GM06990 (cell line): ENCODE data around the gene SLC2A13.

Source experiments
- DNase-seq: peaks from one replicate; pipeline ENCODE4 v3.0.0-alpha.2; 2011; ENCODE audit not compliant: insufficient read length; ENCODE audit errors: extremely low read depth
- H3K27me3 ChIP-seq: replicated peaks from 2 replicates; pipeline ENCODE4 v1.6.0; 2011; ENCODE audit warnings: low read length; ENCODE audit not compliant: control insufficient read depth, insufficient read depth
- H3K36me3 ChIP-seq: 2 replicates; pipeline ENCODE4 v1.5.1; 2011; ENCODE audit warnings: low read length; ENCODE audit not compliant: control insufficient read depth, insufficient read depth
- H3K4me3 ChIP-seq: replicated peaks from 2 replicates; pipeline ENCODE4 v1.5.1; 2011; ENCODE audit warnings: low read depth, mild to moderate bottlenecking, control low read depth, low read length
- TF ChIP-seq, protein P1 (sequence below): IDR thresholded peaks from 2 replicates; pipeline ENCODE4 v1.5.1; 2011; ENCODE audit warnings: low read length, control low read depth, mild to moderate bottlenecking, inconsistent platforms; ENCODE audit not compliant: insufficient read depth, poor library complexity, severe bottlenecking

SLC2A13 gene

GRCh38 chr12:40010899-40011774 lies 94.7 kb downstream of the SLC2A13 start:
- TF ChIP-seq, protein P1, sequence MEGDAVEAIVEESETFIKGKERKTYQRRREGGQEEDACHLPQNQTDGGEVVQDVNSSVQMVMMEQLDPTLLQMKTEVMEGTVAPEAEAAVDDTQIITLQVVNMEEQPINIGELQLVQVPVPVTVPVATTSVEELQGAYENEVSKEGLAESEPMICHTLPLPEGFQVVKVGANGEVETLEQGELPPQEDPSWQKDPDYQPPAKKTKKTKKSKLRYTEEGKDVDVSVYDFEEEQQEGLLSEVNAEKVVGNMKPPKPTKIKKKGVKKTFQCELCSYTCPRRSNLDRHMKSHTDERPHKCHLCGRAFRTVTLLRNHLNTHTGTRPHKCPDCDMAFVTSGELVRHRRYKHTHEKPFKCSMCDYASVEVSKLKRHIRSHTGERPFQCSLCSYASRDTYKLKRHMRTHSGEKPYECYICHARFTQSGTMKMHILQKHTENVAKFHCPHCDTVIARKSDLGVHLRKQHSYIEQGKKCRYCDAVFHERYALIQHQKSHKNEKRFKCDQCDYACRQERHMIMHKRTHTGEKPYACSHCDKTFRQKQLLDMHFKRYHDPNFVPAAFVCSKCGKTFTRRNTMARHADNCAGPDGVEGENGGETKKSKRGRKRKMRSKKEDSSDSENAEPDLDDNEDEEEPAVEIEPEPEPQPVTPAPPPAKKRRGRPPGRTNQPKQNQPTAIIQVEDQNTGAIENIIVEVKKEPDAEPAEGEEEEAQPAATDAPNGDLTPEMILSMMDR = peak; percentile 83
- Histone ChIP-seq H3K4me3 (peak overlapping the region; percentile 34), H3K36me3 (no peaks in the 10 kb centered on the region), H3K27me3 (no peaks in the 10 kb centered on the region)
- DNase-seq = no peak

DNA sequence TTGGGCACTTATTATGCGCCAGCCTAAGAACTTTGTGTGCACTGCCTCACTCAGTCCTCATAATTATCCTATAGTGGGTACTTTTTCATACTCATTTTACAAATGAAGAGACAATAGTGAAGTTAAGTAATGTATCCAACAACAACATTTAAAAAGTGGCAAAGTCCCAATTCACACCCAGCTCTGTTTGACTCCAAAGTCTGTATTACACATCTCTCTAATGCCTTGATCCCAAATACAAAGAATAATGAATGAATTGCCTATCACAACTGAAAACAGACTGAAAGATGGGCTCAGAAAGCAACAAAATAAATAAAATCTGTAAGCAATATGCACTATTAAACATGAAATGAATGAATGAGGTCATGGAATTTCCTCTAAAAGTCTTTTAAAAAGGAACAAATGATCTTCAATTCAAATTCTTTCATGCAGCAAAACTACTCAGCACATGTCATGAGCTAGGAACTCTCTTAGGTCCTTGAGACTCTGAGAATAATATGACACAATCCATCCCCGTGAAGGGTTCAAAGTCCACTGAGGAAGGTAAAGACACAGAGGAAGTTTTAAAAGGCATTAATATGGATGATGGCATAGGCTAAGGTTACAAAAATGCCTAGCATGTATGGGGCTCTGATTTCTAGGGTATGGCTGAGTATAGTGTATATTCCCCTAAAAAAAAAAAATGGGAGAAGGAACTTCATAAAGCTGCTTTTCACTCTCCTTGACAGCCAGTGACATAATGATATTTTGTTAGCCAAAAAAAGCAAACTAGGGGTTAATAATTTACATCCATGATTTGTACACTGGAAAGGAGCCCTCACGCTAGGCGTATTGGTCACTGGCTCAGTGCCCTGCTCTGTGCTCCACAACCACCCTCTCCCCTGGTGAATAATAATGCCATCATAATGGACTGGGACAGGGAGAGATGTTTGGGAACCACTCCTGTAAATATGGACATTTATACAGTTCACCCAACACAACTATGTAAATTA lies 103.4 kb downstream of the SLC2A13 start:
- Histone ChIP-seq H3K27me3 (no peaks in the 10 kb centered on the region), H3K36me3 (no peaks in the 10 kb centered on the region), H3K4me3 (no peak overlapping the region)
- no peak for DNase-seq
- TF ChIP-seq, protein P1 = no peak

- DNase-seq = no peak
- Histone ChIP-seq H3K27me3 (no peaks in the 10 kb centered on the region), H3K36me3 (no peaks in the 10 kb centered on the region), H3K4me3 (no peak overlapping the region)
- TF ChIP-seq, protein P1 = no peak
These were observed 104.5 kb downstream of the SLC2A13 start for GRCh38 chr12:40001406-40001805.

GRCh38 chr12:40000884-40001283 lies 105.0 kb downstream of the SLC2A13 start:
- TF ChIP-seq, protein P1 = no peak
- Histone ChIP-seq H3K4me3 (no peak overlapping the region), H3K27me3 (no peaks in the 10 kb centered on the region), H3K36me3 (no peaks in the 10 kb centered on the region)
- no peak for DNase-seq

- Histone ChIP-seq H3K27me3 (no peaks in the 10 kb centered on the region), H3K36me3 (no peaks in the 10 kb centered on the region), H3K4me3 (no peak overlapping the region)
- no peak for DNase-seq
- TF ChIP-seq, protein P1 = no peak
These were observed 112.6 kb downstream of the SLC2A13 start for GRCh38 chr12:39993268-39993667.
